HepG2 (cell line): ENCODE measurements around the gene NME4. TPM values are rescaled to one million over a fixed set of nuclear protein-coding genes. Genes with fewer than 3 reads are reported as not detected.

Experiments used
- CENPX ChIP-seq: sonication (generic); formaldehyde crosslinking; IDR thresholded peaks from 2 replicates; pipeline ENCODE4 v1.9.0; 2021; ENCODE audit warnings: mild to moderate bottlenecking, missing genetic modification reagents, moderate library complexity
- DMAP1 ChIP-seq: IDR thresholded peaks from 2 replicates; pipeline ENCODE4 v1.6.1; 2016
- DPF2 ChIP-seq: sonication (generic); formaldehyde crosslinking; IDR thresholded peaks from 2 replicates; pipeline ENCODE4 v1.4.0; 2020; ENCODE audit warnings: mild to moderate bottlenecking, low read depth, missing genetic modification reagents, borderline replicate concordance
- FOXA1 ChIP-seq, 2 experiments: fragments of 450-650 bp in 1 of 2; sonication (generic) in 1 of 2; formaldehyde crosslinking in 1 of 2; IDR thresholded peaks; 2 replicates each; pipeline versions ENCODE4 v1.4.0 to v1.6.1; 2016 to 2020; ENCODE audit warnings: missing genetic modification reagents in 1 of 2
- FOXK1 ChIP-seq: sonication (generic); formaldehyde crosslinking; IDR thresholded peaks from 2 replicates; pipeline ENCODE4 v1.4.0; 2020; ENCODE audit warnings: low read depth, missing genetic modification reagents, borderline replicate concordance
- FOXP1 ChIP-seq, 2 experiments: fragments of 450-650 bp in 1 of 2; IDR thresholded peaks; 2 replicates each; pipeline ENCODE4 v1.6.1; 2017 to 2018; ENCODE audit warnings: antibody characterized with exemption in 1 of 2
- GATAD2A ChIP-seq: IDR thresholded peaks from 2 replicates; pipeline ENCODE4 v1.6.1; 2016
- MTA1 ChIP-seq: sonication (generic); formaldehyde crosslinking; IDR thresholded peaks from 2 replicates; pipeline ENCODE4 v1.4.0; 2020; ENCODE audit warnings: missing genetic modification reagents, mild to moderate bottlenecking, borderline replicate concordance
- SAP130 ChIP-seq: IDR thresholded peaks from 2 replicates; pipeline ENCODE4 v1.6.1; 2016; ENCODE audit warnings: low read depth
- SP1 ChIP-seq, 2 experiments: fragments of 450-650 bp in 1 of 2; sonication (generic) in 1 of 2; formaldehyde crosslinking in 1 of 2; IDR thresholded peaks; 2 replicates each; pipeline versions ENCODE4 v1.4.0 to v1.6.1; 2016 to 2020; ENCODE audit warnings: missing genetic modification reagents in 1 of 2
- THYN1 ChIP-seq: sonication (generic); formaldehyde crosslinking; IDR thresholded peaks from 2 replicates; pipeline ENCODE4 v1.8.1; 2023; ENCODE audit warnings: low read depth, mild to moderate bottlenecking, moderate library complexity, missing genetic modification reagents, borderline replicate concordance
- TMF1 ChIP-seq: sonication (generic); formaldehyde crosslinking; IDR thresholded peaks from 2 replicates; pipeline ENCODE4 v1.8.1; 2022; ENCODE audit warnings: low read depth, missing genetic modification reagents
- ZBTB38 ChIP-seq: sonication (generic); formaldehyde crosslinking; IDR thresholded peaks from 2 replicates; pipeline ENCODE4 v1.5.1; 2020; ENCODE audit warnings: mild to moderate bottlenecking, missing genetic modification reagents
- ZFY ChIP-seq: sonication (generic); formaldehyde crosslinking; IDR thresholded peaks from 2 replicates; pipeline ENCODE4 v1.4.0; 2020; ENCODE audit warnings: missing genetic modification reagents
- ZNF20 ChIP-seq: sonication (generic); formaldehyde crosslinking; IDR thresholded peaks from 2 replicates; pipeline ENCODE4 v1.4.0; 2020; ENCODE audit warnings: mild to moderate bottlenecking, moderate library complexity, missing genetic modification reagents
- ZNF280D ChIP-seq: sonication (generic); formaldehyde crosslinking; IDR thresholded peaks from 2 replicates; pipeline ENCODE4 v1.5.1; 2020; ENCODE audit warnings: mild to moderate bottlenecking, missing genetic modification reagents
- ZNF292 ChIP-seq: sonication (generic); formaldehyde crosslinking; IDR thresholded peaks from 2 replicates; pipeline ENCODE4 v1.8.1; 2022; ENCODE audit warnings: mild to moderate bottlenecking, low read depth, missing genetic modification reagents, borderline replicate concordance
- ZNF687 ChIP-seq: sonication (generic); formaldehyde crosslinking; IDR thresholded peaks from 2 replicates; pipeline ENCODE4 v1.5.1; 2020; ENCODE audit warnings: mild to moderate bottlenecking, missing genetic modification reagents, moderate library complexity
- ZNF724P ChIP-seq: sonication (generic); formaldehyde crosslinking; IDR thresholded peaks from 2 replicates; pipeline ENCODE4 v1.8.0; 2022; ENCODE audit warnings: missing genetic modification reagents, borderline replicate concordance
- ZNF781 ChIP-seq: sonication (generic); formaldehyde crosslinking; IDR thresholded peaks from 2 replicates; pipeline ENCODE4 v1.5.1; 2020; ENCODE audit warnings: borderline replicate concordance, mild to moderate bottlenecking, missing genetic modification reagents; ENCODE audit errors: not compliant biosample characterization
- polyA plus RNA-seq, 8 experiments: library from polyadenylated mRNA; depleted of rRNA in 3 of 8; stranded (reverse) in 7 of 8; unstranded in 1 of 8; fragments of >200 nt; fragmentation: Illumina TruSeq in 4 of 8; extraction: Trizol in 4 of 8; gene quantifications; 2 replicates each; pipeline versions ENCODE4 v1.2.1 to v1.2.3, GENCODE V29; 2011 to 2016; ENCODE audit warnings: low read depth in 4 of 8, missing spikeins in 1 of 8, mixed read lengths in 1 of 8; ENCODE audit not compliant: insufficient read depth in 1 of 8
- total RNA-seq, 5 experiments: library from RNA; depleted of rRNA; stranded (reverse); fragments of >200 nt; fragmentation: Illumina TruSeq; extraction: Trizol; gene quantifications; 2 replicates each; pipeline ENCODE4 v1.2.3, GENCODE V29; 2016; ENCODE audit warnings: low read depth in 1 of 5

Gene NME4
- total and polyA plus RNA-seq, 2 of the 13 experiments (the other 11 are each of a cell fraction or from before 2014, with no cell fraction given), result 121 to 263 TPM

GRCh38 chr16:405548-406506 is 8.8 kb downstream of the NME4 start (continued):
- TF ChIP-seq SAP130 (CRISPR knock-in tag) (peak; percentile 98), ZBTB38 (CRISPR knock-in tag) (peak; percentile 15; the same call in 1 of the 2 replicates), ZNF280D (CRISPR knock-in tag) (no peak), ZNF20 (CRISPR knock-in tag) (no peak), CENPX (CRISPR knock-in tag) (no peak), MTA1 (CRISPR knock-in tag) (peak; percentile 90), ZNF292 (no peak), SP1 (IDR thresholded peaks at IDR 0.05) (no peak), SP1 (CRISPR knock-in tag; IDR thresholded peaks at IDR 0.05) (peak; percentile 45; the same call in 1 of the 2 replicates), GATAD2A (CRISPR knock-in tag) (peak; percentile 98), FOXA1 (IDR thresholded peaks at IDR 0.05) (no peak), FOXA1 (CRISPR knock-in tag; IDR thresholded peaks at IDR 0.05) (no peak; the same call in 1 of the 2 replicates), DMAP1 (CRISPR knock-in tag) (peak; percentile 100), TMF1 (CRISPR knock-in tag) (0 out of 2 replicates have a peak, but pooled peaks have one; percentile 48), ZNF687 (CRISPR knock-in tag) (peak; percentile 90), DPF2 (CRISPR knock-in tag) (peak; percentile 85), ZNF781 (CRISPR knock-in tag) (no peak), FOXK1 (CRISPR knock-in tag) (peak; percentile 51; the same call in 1 of the 2 replicates), ZFY (CRISPR knock-in tag) (peak; percentile 61), FOXP1 (IDR thresholded peaks at IDR 0.05) (no peak), FOXP1 (CRISPR knock-in tag; IDR thresholded peaks at IDR 0.05) (peak; percentile 52; the same call in 1 of the 2 replicates), THYN1 (no peak), ZNF724P (CRISPR knock-in tag) (no peak)
